ENCODE measurements around the gene WSCD1.

WSCD1 gene

GRCh38 chr17:6057562-6057961, 12.6 kb upstream of the WSCD1 start:
- no peak for DNase-seq (ENCODE audit: extremely low read depth in 1 of 2, low read depth in 1 of 2)

- DNase-seq (ENCODE audit: extremely low read depth in 1 of 2, low read depth in 1 of 2) = no peak
Measured at GRCh38 chr17:6059406-6059805, 10.8 kb upstream of the WSCD1 start.

- no peak for DNase-seq (ENCODE audit: extremely low read depth in 1 of 2, low read depth in 1 of 2)
Measured at GRCh38 chr17:6061290-6061689, 8.9 kb upstream of the WSCD1 start.

GRCh38 chr17:6064868-6065267, 5.3 kb upstream of the WSCD1 start:
- no peak for DNase-seq (ENCODE audit: extremely low read depth in 1 of 2, low read depth in 1 of 2)

- DNase-seq (ENCODE audit: extremely low read depth in 1 of 2, low read depth in 1 of 2) = no peak
Measured at GRCh38 chr17:6065351-6065750, 4.8 kb upstream of the WSCD1 start.

- DNase-seq (ENCODE audit: extremely low read depth in 1 of 2, low read depth in 1 of 2) = no peak
Measured at GRCh38 chr17:6066183-6066948, 3.8 kb upstream of the WSCD1 start.

GRCh38 chr17:6067060-6067459, 3.1 kb upstream of the WSCD1 start:
- DNase-seq (ENCODE audit: extremely low read depth in 1 of 2, low read depth in 1 of 2) = no peak

GRCh38 chr17:6070430-6070912, 292 bp downstream of the WSCD1 start:
- no peak for DNase-seq (ENCODE audit: extremely low read depth in 1 of 2, low read depth in 1 of 2)

- DNase-seq (ENCODE audit: extremely low read depth in 1 of 2, low read depth in 1 of 2) = no peak
Measured at GRCh38 chr17:6070913-6071511, 833 bp downstream of the WSCD1 start.

- DNase-seq (ENCODE audit: extremely low read depth in 1 of 2, low read depth in 1 of 2) = no peak
Measured at GRCh38 chr17:6071528-6072065, 1.4 kb downstream of the WSCD1 start.

- DNase-seq (ENCODE audit: extremely low read depth in 1 of 2, low read depth in 1 of 2) = no peak
Measured at GRCh38 chr17:6072157-6072556, 2.0 kb downstream of the WSCD1 start.

GRCh38 chr17:6072611-6073010, 2.4 kb downstream of the WSCD1 start:
- DNase-seq (ENCODE audit: extremely low read depth in 1 of 2, low read depth in 1 of 2) = no peak

GRCh38 chr17:6073620-6074019, 3.4 kb downstream of the WSCD1 start:
- DNase-seq (ENCODE audit: extremely low read depth in 1 of 2, low read depth in 1 of 2) = no peak

- no peak for DNase-seq (ENCODE audit: extremely low read depth in 1 of 2, low read depth in 1 of 2)
Measured at GRCh38 chr17:6075050-6075449, 4.9 kb downstream of the WSCD1 start.

- no peak for DNase-seq (ENCODE audit: extremely low read depth in 1 of 2, low read depth in 1 of 2)
Measured at GRCh38 chr17:6075845-6076244, 5.7 kb downstream of the WSCD1 start.

GRCh38 chr17:6077752-6078151, 7.6 kb downstream of the WSCD1 start:
- no peak for DNase-seq (ENCODE audit: extremely low read depth in 1 of 2, low read depth in 1 of 2)

- DNase-seq (ENCODE audit: extremely low read depth in 1 of 2, low read depth in 1 of 2) = no peak
Measured at GRCh38 chr17:6078458-6078871, 8.3 kb downstream of the WSCD1 start.

GRCh38 chr17:6079155-6079888, 9.1 kb downstream of the WSCD1 start:
- no peak for DNase-seq (ENCODE audit: extremely low read depth in 1 of 2, low read depth in 1 of 2)

- DNase-seq (ENCODE audit: extremely low read depth in 1 of 2, low read depth in 1 of 2) = no peak
Measured at GRCh38 chr17:6079960-6080359, 9.8 kb downstream of the WSCD1 start.

- DNase-seq (ENCODE audit: extremely low read depth in 1 of 2, low read depth in 1 of 2) = no peak
Measured at GRCh38 chr17:6080711-6081430, 10.7 kb downstream of the WSCD1 start.

GRCh38 chr17:6082335-6082734, 12.2 kb downstream of the WSCD1 start:
- DNase-seq (ENCODE audit: extremely low read depth in 1 of 2, low read depth in 1 of 2) = no peak
